ENCODE results near the gene IFT122.

The IFT122 gene

DNA sequence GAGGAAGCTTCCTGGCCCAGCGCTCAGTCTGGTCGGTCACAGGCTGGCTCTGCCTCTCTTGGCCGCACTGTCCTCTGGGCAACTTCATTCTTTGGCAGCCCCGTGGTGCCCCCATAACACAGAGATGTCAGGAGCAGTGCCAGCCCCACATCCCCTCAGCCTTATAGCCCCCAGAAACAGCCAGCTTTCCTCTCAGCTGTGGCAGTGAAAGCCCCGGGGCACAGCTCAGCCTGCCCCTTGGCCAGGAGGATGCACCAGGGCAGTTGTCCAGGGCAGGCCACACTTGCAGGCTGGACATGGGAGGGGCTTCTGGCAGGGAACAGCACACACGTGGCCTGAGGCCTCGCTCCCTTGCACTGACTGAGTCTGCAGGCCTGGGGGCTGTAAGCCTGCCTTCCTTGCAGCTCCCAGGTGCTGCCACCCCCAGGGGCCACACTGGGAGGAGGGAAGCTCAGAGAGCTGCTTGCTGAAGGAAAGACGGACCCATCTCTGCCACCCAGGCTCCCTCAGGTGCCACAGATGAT is 78.1 kb downstream of the IFT122 start:
- ATAC-seq = no peak

DNA sequence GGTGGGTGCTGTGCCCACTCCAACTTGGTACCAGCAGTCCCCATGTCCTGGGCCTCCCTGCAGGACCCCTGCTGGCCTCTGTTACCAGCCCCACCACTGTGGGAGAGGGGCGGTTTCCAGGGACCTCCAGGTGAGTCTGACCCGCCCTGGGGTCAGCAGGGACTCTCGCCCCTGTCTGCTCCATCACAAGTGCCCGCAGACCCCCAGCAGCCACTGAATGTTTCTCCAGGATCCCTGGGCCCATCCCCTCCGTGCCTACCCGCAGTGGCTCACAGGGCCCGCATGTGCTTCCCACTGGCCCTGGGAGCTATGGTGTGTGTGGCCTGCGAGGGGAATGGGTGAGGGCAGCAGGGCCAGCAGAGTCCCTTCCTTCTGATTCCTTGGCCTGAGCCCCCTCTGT is 78.6 kb downstream of the IFT122 start:
- DNase-seq = no peak
- ATAC-seq = no peak

More for the DNA sequence above, 78.1 kb downstream of the IFT122 start:
- no peak for DNase-seq

DNA sequence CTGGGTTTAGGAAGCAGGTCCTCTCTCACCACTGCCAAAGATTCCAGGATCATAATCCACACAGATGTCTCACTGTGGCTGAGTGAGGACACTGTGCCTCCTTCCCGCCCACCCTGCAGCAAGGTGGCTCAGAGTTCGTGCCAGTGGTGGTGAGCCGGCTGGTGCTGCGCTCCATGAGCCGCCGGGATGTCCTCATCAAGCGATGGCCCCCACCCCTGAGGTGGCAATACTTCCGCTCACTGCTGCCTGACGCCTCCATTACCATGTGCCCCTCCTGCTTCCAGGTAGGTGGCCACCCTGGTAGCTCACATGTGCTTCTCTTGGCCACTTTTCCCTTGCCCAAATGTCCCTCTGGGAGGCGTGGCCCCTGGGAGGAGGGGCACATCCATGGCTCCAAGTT is 79.4 kb downstream of the IFT122 start:
- ATAC-seq = no peak
- no peak for DNase-seq

DNA sequence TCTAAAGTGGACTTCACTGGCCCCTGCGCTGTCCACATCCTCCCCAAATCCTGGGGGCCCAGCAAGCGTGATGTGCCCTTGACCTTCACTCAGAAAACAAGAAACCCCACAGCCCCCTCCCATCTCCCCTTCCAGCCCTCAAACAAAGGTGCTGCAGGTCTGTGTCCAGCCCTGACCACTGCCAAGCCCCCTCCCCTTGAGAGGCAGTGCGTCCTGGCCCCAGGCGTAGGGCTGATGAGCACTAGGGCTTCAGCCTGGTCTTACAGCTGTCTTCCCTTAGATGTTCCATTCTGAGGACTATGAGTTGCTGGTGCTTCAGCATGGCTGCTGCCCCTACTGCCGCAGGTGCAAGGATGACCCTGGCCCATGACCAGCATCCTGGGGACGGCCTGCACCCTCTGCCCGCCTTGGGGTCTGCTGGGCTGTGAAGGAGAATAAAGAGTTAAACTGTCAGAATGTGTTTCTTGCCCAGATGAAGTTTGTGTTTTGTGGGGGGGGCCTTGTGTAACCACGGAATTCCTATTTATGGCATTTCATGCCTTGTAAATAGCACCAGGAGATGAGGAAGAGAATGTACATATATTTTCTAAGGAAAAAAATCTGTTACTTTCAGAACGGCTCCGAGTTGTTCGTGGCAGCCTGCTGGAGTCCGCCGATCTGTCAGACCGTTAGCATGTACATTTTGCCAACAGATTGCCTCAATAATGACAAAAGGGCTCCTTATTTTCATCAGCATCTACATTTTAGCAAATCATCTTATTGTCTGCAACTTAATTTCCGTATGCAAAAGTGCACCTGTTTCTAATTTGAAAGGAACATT is 80.1 kb downstream of the IFT122 start:
- ATAC-seq = no peak
- DNase-seq = no peak

DNA sequence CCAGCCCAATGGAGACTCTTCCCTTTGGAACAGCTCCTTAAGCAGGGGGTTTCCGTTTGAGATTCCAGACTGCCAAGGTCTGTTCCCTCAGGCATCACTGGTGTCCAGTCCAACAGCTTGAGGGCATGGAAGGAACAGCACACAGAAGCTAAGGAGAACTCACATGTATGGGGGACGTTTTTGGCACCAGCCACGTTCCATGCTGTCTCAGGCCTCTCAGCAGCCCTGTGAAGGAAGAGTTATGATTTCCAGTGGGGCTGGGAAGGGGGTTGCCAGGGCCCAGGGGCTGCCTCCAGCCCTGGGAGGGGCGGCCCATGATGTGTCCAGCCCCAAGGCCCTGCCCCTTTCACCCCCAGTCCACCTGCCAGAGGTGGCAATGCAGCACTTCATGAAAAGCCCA is 80.9 kb downstream of the IFT122 start:
- no peak for ATAC-seq
- no peak for DNase-seq

DNA sequence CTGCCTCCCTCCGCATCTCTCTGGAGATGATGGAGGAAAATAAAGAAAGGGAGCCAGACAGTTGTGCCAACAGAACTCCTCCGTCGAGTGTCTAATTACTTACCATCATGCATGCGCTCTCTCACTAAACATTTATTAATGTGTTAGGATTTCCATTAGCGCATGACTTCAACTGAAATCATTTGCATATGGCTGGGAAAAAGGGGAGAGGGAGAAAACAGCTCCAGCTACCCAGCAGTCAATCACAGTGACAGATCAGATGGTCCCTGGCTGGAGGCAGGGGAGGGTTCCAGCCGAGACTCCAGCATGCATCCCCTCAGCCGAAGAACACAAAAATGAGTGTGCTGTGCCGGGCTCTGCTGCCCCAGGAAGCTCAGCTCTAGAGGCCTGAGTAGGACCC is 81.6 kb downstream of the IFT122 start:
- ATAC-seq (no peak), DNase-seq (no peak)

DNA sequence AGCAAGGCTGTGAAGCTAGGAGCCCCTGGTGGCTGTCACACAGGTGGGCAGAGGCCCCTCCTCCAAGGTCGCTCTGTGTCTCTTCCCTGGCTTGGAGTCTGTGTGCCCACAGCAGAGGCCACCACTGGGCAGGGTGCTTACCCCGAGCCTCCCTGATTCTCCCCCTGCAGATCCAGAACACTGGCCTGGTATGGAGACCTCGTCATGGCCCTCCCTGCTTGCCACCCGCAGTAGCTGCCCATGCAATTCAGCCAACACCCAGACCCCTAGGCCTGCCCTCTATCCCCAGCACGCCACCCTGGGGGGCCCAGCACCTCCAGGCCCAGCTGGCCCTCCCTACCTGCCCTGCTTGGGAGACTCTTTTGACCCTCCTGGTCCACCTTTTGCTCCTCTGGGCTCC is 82.9 kb downstream of the IFT122 start:
- ATAC-seq = no peak
- DNase-seq = no peak

DNA sequence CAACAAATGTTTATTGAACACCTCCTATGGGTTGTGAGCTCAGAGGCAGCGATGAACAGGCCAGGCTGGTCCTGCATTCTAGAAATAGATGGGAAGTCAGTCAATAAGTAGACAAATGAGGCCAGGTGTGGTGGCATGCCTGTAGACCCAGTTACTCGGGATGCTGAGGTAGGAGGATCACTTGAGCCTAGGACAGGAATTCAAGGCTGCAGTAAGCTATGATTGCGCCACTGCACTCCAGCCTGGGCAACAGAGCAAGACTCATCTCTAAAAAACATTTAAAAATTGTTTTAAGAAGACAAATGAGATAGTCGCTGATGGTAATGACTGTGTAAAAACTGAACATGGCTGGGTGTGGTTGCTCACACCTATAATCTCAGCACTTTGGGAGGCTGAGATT is 84.1 kb downstream of the IFT122 start:
- DNase-seq = no peak
- ATAC-seq = no peak

DNA sequence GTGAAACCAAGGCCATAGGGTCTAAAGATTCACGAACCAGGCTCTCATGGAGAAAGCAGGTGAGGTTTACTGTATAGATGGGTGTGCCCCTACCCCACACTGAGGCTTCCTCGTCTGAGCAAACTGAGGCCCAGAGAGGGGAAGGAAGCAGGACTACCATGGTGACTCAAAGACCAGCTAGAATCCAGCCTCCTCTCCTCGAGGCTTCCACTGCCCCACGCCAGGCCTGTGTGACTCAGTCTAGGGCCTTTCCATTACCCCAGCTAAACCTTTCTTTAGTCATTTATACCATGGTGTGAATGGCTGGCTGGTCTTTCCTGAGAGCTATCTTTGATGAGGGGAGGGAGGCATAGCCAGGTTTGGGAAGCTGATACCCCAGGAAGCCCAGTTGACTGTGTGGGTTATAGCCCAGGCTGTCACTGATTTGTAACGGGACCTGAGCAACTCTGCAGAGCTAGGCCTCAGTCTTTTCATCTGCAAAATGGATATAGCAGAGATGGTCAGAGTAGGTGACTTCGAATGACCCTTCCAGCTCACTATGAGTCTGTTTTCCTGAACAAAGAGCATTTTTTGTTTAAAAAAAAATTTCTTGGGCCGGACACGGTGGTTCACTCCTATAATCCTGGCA is 85.4 kb downstream of the IFT122 start:
- ATAC-seq = peak; percentile 84
- peak; percentile 27 for DNase-seq

DNA sequence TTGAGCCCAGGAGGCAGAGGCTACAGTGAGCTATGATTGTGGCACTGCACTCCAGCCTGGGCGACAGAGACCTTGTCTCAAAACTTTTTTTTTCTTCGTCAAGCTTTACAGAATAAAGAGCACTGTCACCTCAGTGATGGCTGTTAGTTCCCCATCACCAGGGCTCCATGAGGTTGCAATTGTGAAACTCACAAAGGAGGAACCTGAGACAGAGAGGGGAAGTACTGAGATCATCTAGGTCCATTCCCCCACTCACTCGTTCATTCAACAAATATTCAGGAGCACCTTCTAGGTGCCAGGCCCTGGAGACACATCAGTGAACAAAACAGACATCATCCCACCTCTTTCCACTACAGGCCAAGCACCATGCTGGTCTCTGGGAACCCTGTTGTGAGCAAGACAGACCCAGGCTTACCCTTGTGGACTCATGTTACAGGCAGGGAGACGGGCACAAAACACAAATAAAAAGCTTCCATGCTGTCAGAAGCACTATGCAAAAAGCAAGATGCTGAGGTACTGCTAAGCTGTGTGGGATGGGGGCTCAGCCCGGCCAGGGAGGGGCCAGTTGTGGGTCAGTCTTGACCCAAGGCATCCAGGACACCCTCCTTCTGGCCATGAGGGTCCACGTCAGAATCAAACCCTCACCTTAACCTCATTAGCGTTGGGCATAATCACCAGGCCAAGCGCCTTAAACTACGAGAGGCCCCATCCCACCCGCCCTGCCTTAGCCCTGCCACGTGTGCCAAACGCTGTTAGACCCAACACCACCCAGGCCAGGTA is 86.3 kb downstream of the IFT122 start:
- DNase-seq (no peak), ATAC-seq (no peak)

DNA sequence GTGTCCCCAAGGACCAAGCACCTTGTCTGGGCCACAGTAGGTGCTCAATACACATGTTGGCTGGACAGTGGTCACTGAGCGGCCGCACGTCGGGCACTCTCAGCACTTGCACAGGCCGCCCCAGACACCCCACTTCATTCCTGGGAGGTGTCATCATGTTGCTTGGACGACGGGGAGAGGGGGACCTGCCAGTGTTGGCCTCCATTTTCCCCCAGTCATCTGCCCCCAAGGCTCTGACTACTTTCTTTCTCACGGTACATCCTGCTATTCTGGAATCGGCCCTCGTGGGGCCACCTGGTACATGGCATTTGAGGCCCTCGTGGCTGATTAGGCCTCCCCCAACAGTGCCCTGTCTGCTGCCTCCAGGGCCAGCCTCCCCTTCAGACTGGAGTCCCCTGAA is 87.2 kb downstream of the IFT122 start:
- ATAC-seq (no peak), DNase-seq (no peak)

DNA sequence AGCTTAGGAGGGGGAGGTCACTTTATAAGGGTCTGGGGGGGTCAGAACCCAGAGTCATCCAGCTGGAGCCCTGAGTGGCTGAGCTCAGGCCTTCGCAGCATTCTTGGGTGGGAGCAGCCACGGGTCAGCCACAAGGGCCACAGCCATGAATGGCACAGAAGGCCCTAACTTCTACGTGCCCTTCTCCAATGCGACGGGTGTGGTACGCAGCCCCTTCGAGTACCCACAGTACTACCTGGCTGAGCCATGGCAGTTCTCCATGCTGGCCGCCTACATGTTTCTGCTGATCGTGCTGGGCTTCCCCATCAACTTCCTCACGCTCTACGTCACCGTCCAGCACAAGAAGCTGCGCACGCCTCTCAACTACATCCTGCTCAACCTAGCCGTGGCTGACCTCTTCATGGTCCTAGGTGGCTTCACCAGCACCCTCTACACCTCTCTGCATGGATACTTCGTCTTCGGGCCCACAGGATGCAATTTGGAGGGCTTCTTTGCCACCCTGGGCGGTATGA is 88.6 kb downstream of the IFT122 start, which contains the start of gene RHO:
Gene RHO, plus strand, starts transcription at position 51 of the 512 bp plus-strand sequence. Its CDS starts 95 bp downstream, at position 146.
- DNase-seq (no peak), ATAC-seq (no peak)

DNA sequence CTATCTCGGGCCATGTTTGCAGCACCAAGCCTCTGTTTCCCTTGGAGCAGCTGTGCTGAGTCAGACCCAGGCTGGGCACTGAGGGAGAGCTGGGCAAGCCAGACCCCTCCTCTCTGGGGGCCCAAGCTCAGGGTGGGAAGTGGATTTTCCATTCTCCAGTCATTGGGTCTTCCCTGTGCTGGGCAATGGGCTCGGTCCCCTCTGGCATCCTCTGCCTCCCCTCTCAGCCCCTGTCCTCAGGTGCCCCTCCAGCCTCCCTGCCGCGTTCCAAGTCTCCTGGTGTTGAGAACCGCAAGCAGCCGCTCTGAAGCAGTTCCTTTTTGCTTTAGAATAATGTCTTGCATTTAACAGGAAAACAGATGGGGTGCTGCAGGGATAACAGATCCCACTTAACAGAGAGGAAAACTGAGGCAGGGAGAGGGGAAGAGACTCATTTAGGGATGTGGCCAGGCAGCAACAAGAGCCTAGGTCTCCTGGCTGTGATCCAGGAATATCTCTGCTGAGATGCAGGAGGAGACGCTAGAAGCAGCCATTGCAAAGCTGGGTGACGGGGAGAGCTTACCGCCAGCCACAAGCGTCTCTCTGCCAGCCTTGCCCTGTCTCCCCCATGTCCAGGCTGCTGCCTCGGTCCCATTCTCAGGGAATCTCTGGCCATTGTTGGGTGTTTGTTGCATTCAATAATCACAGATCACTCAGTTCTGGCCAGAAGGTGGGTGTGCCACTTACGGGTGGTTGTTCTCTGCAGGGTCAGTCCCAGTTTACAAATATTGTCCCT is 89.6 kb downstream of the IFT122 start:
- DNase-seq = no peak
- ATAC-seq = no peak

DNA sequence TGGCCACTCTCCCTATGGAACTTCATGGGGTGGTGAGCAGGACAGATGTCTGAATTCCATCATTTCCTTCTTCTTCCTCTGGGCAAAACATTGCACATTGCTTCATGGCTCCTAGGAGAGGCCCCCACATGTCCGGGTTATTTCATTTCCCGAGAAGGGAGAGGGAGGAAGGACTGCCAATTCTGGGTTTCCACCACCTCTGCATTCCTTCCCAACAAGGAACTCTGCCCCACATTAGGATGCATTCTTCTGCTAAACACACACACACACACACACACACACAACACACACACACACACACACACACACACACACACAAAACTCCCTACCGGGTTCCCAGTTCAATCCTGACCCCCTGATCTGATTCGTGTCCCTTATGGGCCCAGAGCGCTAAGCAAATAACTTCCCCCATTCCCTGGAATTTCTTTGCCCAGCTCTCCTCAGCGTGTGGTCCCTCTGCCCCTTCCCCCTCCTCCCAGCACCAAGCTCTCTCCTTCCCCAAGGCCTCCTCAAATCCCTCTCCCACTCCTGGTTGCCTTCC is 90.3 kb downstream of the IFT122 start:
- DNase-seq (no peak), ATAC-seq (no peak)

DNA sequence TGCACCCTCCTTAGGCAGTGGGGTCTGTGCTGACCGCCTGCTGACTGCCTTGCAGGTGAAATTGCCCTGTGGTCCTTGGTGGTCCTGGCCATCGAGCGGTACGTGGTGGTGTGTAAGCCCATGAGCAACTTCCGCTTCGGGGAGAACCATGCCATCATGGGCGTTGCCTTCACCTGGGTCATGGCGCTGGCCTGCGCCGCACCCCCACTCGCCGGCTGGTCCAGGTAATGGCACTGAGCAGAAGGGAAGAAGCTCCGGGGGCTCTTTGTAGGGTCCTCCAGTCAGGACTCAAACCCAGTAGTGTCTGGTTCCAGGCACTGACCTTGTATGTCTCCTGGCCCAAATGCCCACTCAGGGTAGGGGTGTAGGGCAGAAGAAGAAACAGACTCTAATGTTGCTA is 90.8 kb downstream of the IFT122 start:
- no peak for ATAC-seq
- no peak for DNase-seq

DNA sequence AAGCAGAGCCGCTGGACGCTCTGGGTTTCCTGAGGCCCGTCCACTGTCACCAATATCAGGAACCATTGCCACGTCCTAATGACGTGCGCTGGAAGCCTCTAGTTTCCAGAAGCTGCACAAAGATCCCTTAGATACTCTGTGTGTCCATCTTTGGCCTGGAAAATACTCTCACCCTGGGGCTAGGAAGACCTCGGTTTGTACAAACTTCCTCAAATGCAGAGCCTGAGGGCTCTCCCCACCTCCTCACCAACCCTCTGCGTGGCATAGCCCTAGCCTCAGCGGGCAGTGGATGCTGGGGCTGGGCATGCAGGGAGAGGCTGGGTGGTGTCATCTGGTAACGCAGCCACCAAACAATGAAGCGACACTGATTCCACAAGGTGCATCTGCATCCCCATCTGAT is 91.7 kb downstream of the IFT122 start:
- ATAC-seq (no peak), DNase-seq (no peak)

DNA sequence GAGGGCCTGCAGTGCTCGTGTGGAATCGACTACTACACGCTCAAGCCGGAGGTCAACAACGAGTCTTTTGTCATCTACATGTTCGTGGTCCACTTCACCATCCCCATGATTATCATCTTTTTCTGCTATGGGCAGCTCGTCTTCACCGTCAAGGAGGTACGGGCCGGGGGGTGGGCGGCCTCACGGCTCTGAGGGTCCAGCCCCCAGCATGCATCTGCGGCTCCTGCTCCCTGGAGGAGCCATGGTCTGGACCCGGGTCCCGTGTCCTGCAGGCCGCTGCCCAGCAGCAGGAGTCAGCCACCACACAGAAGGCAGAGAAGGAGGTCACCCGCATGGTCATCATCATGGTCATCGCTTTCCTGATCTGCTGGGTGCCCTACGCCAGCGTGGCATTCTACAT is 92.2 kb downstream of the IFT122 start:
- DNase-seq = no peak
- no peak for ATAC-seq

DNA sequence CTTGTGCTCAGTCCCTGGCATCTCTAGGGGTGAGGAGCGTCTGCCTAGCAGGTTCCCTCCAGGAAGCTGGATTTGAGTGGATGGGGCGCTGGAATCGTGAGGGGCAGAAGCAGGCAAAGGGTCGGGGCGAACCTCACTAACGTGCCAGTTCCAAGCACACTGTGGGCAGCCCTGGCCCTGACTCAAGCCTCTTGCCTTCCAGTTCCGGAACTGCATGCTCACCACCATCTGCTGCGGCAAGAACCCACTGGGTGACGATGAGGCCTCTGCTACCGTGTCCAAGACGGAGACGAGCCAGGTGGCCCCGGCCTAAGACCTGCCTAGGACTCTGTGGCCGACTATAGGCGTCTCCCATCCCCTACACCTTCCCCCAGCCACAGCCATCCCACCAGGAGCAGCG is 93.4 kb downstream of the IFT122 start:
- ATAC-seq (no peak), DNase-seq (no peak)

DNA sequence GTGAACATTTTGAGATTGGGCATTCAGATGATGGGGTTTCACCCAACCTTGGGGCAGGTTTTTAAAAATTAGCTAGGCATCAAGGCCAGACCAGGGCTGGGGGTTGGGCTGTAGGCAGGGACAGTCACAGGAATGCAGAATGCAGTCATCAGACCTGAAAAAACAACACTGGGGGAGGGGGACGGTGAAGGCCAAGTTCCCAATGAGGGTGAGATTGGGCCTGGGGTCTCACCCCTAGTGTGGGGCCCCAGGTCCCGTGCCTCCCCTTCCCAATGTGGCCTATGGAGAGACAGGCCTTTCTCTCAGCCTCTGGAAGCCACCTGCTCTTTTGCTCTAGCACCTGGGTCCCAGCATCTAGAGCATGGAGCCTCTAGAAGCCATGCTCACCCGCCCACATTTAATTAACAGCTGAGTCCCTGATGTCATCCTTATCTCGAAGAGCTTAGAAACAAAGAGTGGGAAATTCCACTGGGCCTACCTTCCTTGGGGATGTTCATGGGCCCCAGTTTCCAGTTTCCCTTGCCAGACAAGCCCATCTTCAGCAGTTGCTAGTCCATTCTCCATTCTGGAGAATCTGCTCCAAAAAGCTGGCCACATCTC is 94.5 kb downstream of the IFT122 start:
- ATAC-seq (no peak), DNase-seq (no peak)

DNA sequence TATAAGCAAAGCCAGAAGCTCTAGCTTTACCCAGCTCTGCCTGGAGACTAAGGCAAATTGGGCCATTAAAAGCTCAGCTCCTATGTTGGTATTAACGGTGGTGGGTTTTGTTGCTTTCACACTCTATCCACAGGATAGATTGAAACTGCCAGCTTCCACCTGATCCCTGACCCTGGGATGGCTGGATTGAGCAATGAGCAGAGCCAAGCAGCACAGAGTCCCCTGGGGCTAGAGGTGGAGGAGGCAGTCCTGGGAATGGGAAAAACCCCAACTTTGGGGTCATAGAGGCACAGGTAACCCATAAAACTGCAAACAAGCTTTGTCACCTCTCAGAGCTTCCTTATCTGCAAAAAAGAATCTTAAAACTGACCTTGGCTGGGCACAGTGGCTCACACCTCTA is 95.1 kb downstream of the IFT122 start:
- ATAC-seq = no peak
- DNase-seq = no peak

DNA sequence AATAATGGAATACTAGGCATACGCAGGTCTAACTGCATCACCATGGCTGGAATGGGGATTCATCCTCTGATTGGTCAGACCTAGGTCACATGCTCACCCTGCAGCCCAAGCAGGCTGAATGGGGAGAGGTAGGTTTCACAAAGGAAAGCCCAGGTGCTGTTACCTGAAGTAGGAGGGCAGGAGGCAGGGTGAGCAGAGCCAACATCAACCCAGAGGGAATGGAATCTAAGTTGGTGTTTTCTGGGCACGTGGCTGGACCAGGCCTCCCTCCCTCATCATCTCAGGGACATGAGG is 96.3 kb downstream of the IFT122 start:
- ATAC-seq = no peak
- DNase-seq = no peak
